IMR-90 (cell line): Measurements from ENCODE around the gene PTPRF. TPM values are rescaled to one million over a fixed set of nuclear protein-coding genes. Genes with fewer than 3 reads are reported as not detected.

Experiments used
- ATAC-seq: fragments of 200-7000 bp; cut with Tn5 transposase; 2 replicates; pipeline ENCODE4 v1.9.1; 2020; ENCODE audit warnings: low read depth, mild to moderate bottlenecking, moderate library complexity
- BruUV-seq: library from RNA; stranded (reverse); fragments of 400-500 nt; replicated peaks from 2 replicates; lab custom pipeline; 2021; lab: Mats Ljungman, UMichigan
- CTCF ChIA-PET: fragments of 300-600 bp; formaldehyde crosslinking; extraction: SDS; loops from one replicate; lab custom pipeline; 2021; ENCODE audit warnings: antibody characterized with exemption; lab: Yijun Ruan, JAX
- POLR2A ChIA-PET: fragments of 300-600 bp; sonication (Branson Sonifier 250); formaldehyde crosslinking; loops from one replicate; lab custom pipeline; 2022; ENCODE audit warnings: antibody characterized with exemption; ENCODE audit not compliant: unreplicated experiment; lab: Charles Lee
- DNase-seq: peaks from one replicate; pipeline ENCODE4 v3.0.0; 2013
- H2AFZ ChIP-seq: replicated peaks from 2 replicates; pipeline ENCODE3; 2013; ENCODE audit warnings: low read length, mild to moderate bottlenecking; ENCODE audit not compliant: poor library complexity
- H2AK5ac ChIP-seq: 2 replicates; pipeline ENCODE4 v1.6.1; 2013; ENCODE audit warnings: low read depth, low read length, inconsistent platforms
- H2AK9ac ChIP-seq: replicated peaks from 2 replicates; pipeline ENCODE3; 2013; ENCODE audit warnings: mild to moderate bottlenecking, low read depth, low read length, moderate library complexity; ENCODE audit not compliant: poor library complexity
- H2BK120ac ChIP-seq: 2 replicates; pipeline ENCODE4 v1.6.1; 2013; ENCODE audit warnings: low read depth, low read length, inconsistent platforms
- H2BK15ac ChIP-seq: 3 replicates; pipeline ENCODE4 v1.6.1; 2013; ENCODE audit warnings: low read depth, low read length, inconsistent platforms
- H2BK20ac ChIP-seq: 2 replicates; pipeline ENCODE4 v1.6.1; 2013; ENCODE audit warnings: low read depth, mild to moderate bottlenecking, inconsistent platforms, low read length, moderate library complexity
- H2BK5ac ChIP-seq: 2 replicates; pipeline ENCODE4 v1.6.1; 2013; ENCODE audit warnings: mild to moderate bottlenecking, low read depth, low read length, inconsistent platforms; ENCODE audit not compliant: poor library complexity, severe bottlenecking
- H3K14ac ChIP-seq: replicated peaks from 2 replicates; pipeline ENCODE4 v1.6.1; 2013; ENCODE audit warnings: low read depth, low read length, inconsistent platforms
- H3K18ac ChIP-seq: 2 replicates; pipeline ENCODE4 v1.6.1; 2013; ENCODE audit warnings: low read depth, low read length, control low read depth
- H3K23ac ChIP-seq: 2 replicates; pipeline ENCODE4 v1.6.1; 2013; ENCODE audit warnings: low read depth, low read length, inconsistent platforms
- H3K27ac ChIP-seq: 2 replicates; pipeline ENCODE4 v1.5.1; 2013; ENCODE audit warnings: mild to moderate bottlenecking, control low read depth, low read length; ENCODE audit not compliant: insufficient read depth
- H3K27me3 ChIP-seq: 2 replicates; pipeline ENCODE4 v1.6.1; 2013; ENCODE audit warnings: low read length; ENCODE audit not compliant: control insufficient read depth, insufficient read depth
- H3K36me3 ChIP-seq: 2 replicates; pipeline ENCODE4 v1.6.1; 2013; ENCODE audit warnings: low read length, mixed read lengths; ENCODE audit not compliant: control insufficient read depth, insufficient read depth
- H3K4ac ChIP-seq: 2 replicates; pipeline ENCODE4 v1.6.1; 2013; ENCODE audit warnings: low read depth, low read length, inconsistent platforms
- H3K4me1 ChIP-seq: 2 replicates; pipeline ENCODE4 v1.6.1; 2013; ENCODE audit warnings: low read length, mixed read lengths; ENCODE audit not compliant: control insufficient read depth, insufficient read depth
- H3K4me2 ChIP-seq: 2 replicates; pipeline ENCODE4 v1.6.1; 2013; ENCODE audit warnings: low read depth, mild to moderate bottlenecking, control low read depth, low read length, moderate library complexity
- H3K4me3 ChIP-seq: 2 replicates; pipeline ENCODE4 v1.5.1; 2013; ENCODE audit warnings: low read depth, mild to moderate bottlenecking, control low read depth, low read length, moderate library complexity; ENCODE audit not compliant: insufficient read depth
- H3K56ac ChIP-seq: 2 replicates; pipeline ENCODE4 v1.6.1; 2013; ENCODE audit warnings: low read length, inconsistent platforms; ENCODE audit not compliant: insufficient read depth; ENCODE audit errors: extremely low read depth
- H3K79me1 ChIP-seq, 2 experiments: 2 replicates each; pipeline ENCODE4 v1.6.1; 2013; ENCODE audit warnings: low read length in 2 of 2, inconsistent platforms in 1 of 2, low read depth in 1 of 2
- H3K9ac ChIP-seq: 2 replicates; pipeline ENCODE4 v1.6.1; 2013; ENCODE audit warnings: low read depth, low read length, control low read depth
- H3K9me1 ChIP-seq: 2 replicates; pipeline ENCODE4 v1.6.1; 2013; ENCODE audit warnings: low read length, inconsistent platforms; ENCODE audit not compliant: insufficient read depth
- H3K9me3 ChIP-seq: 2 replicates; pipeline ENCODE4 v1.6.1; 2013; ENCODE audit warnings: low read length; ENCODE audit not compliant: control insufficient read depth, insufficient read depth
- H4K20me1 ChIP-seq: 2 replicates; pipeline ENCODE4 v1.6.1; 2013; ENCODE audit warnings: low read length, inconsistent platforms; ENCODE audit not compliant: insufficient read depth
- H4K5ac ChIP-seq: 2 replicates; pipeline ENCODE4 v1.6.1; 2013; ENCODE audit warnings: mild to moderate bottlenecking, low read depth, low read length, control low read depth
- H4K8ac ChIP-seq, 2 experiments: 2 replicates each; pipeline ENCODE4 v1.6.1; 2013; ENCODE audit warnings: low read depth in 2 of 2, low read length in 2 of 2, control low read depth in 1 of 2, inconsistent platforms in 1 of 2
- H4K91ac ChIP-seq: 2 replicates; pipeline ENCODE4 v1.6.1; 2013; ENCODE audit warnings: low read depth, low read length, inconsistent platforms; ENCODE audit not compliant: insufficient read depth
- BHLHE40 ChIP-seq: fragments of 150-350 bp; IDR thresholded peaks from 2 replicates; pipeline ENCODE4 v1.6.1; 2016; ENCODE audit warnings: mild to moderate bottlenecking, low read depth, low read length
- CEBPB ChIP-seq: IDR thresholded peaks from 2 replicates; pipeline ENCODE4 v1.6.1; 2012; ENCODE audit warnings: low read depth, low read length, improper control_type of control experiment
- CHD1 ChIP-seq: IDR thresholded peaks from 2 replicates; pipeline ENCODE4 v1.6.1; 2012; ENCODE audit warnings: low read depth, low read length, improper control_type of control experiment
- FOS ChIP-seq: fragments of 150-350 bp; IDR thresholded peaks from 2 replicates; pipeline ENCODE4 v1.6.1; 2016; ENCODE audit warnings: low read depth, low read length
- MXI1 ChIP-seq: IDR thresholded peaks from 2 replicates; pipeline ENCODE4 v1.6.1; 2012; ENCODE audit warnings: low read depth, mild to moderate bottlenecking, low read length, moderate library complexity, borderline replicate concordance
- NFE2L2 ChIP-seq: fragments of 150-350 bp; IDR thresholded peaks from 2 replicates; pipeline ENCODE4 v1.6.1; 2016; ENCODE audit warnings: low read depth, mild to moderate bottlenecking, low read length
- POLR2A ChIP-seq: IDR thresholded peaks from 2 replicates; pipeline ENCODE4 v1.6.1; 2012; ENCODE audit warnings: mild to moderate bottlenecking, low read depth, low read length
- RCOR1 ChIP-seq: IDR thresholded peaks from 2 replicates; pipeline ENCODE4 v1.6.1; 2012; ENCODE audit warnings: mild to moderate bottlenecking, low read length, improper control_type of control experiment; ENCODE audit not compliant: insufficient replicate concordance
- RFX5 ChIP-seq: IDR thresholded peaks from 2 replicates; pipeline ENCODE4 v1.8.0; 2012; ENCODE audit warnings: low read depth, mild to moderate bottlenecking, low read length, moderate library complexity
- USF2 ChIP-seq: fragments of 150-350 bp; IDR thresholded peaks from 2 replicates; pipeline ENCODE4 v1.6.1; 2017; ENCODE audit warnings: mild to moderate bottlenecking, antibody characterized with exemption, low read length, low read depth
- WGBS, 2 experiments: methylation state at CpG; one replicate each; pipeline versions ENCODE4 v1.1.5 to v1.1.7; 2013; ENCODE audit warnings: missing lambda C conversion rate in 2 of 2; ENCODE audit not compliant: insufficient read length in 1 of 2; ENCODE audit errors: extremely low coverage in 2 of 2; 5-methylcytosine and 5-hydroxymethylcytosine counted together
- dilution Hi-C: fragments of 300-500 bp; cut with HindIII; formaldehyde crosslinking; loops from one replicate; pipeline ENCODE4 v1.14.3; 2018; ENCODE audit warnings: low sequenced_read_pairs; ENCODE audit not compliant: unreplicated experiment
- in situ Hi-C: fragments of 300-500 bp; cut with MboI; formaldehyde crosslinking; loops from 3 replicates; pipeline ENCODE4 v1.14.3; 2019; ENCODE audit warnings: low sequenced_read_pairs, inconsistent platforms, mixed read lengths
- intact Hi-C: fragments of 100-400 bp; cut with micrococcal nuclease; formaldehyde crosslinking; loops from 2 replicates; pipeline ENCODE4 v1.10.0; 2022
- polyA plus RNA-seq, 3 experiments: library from polyadenylated mRNA; depleted of rRNA; stranded (reverse); fragments of >200 nt; gene quantifications; 2 replicates each; pipeline ENCODE4 v1.2.3, GENCODE V29; 2012; ENCODE audit warnings: low replicate concordance in 1 of 3
- total RNA-seq: library from RNA; depleted of rRNA; stranded (reverse); fragments of >200 nt; gene quantifications from 2 replicates; pipeline ENCODE4 v1.2.3, GENCODE V29; 2012
- TF ChIP-seq, protein P1 (sequence below): conservative IDR thresholded peaks from 2 replicates; pipeline ENCODE4 v1.5.1; 2012; ENCODE audit warnings: mild to moderate bottlenecking, low read depth, low read length, improper control_type of control experiment

The PTPRF gene
- total and polyA plus RNA-seq, 2 of the 4 experiments (the other 2 are of a cell fraction) = 25.8 to 92.3 TPM

GRCh38 chr1:43545339-43545694 lies 14.6 kb downstream of the PTPRF start:
- Histone ChIP-seq H3K79me1 (peaks cover 35 to 92% of the 10 kb centered on the region in 2 experiments), H3K27ac (no peak overlapping the region), H2BK20ac (no peak overlapping the region), H4K8ac (no peak overlapping the region), H3K4ac (no peak overlapping the region), H2BK15ac (no peak overlapping the region), H2BK5ac (no peak overlapping the region), H3K9me3 (no peaks in the 10 kb centered on the region), H2AFZ (no peak overlapping the region), H4K5ac (no peak overlapping the region), H3K4me1 (peaks cover 4% of the 10 kb centered on the region; the same call in 1 of the 2 replicates), H2BK120ac (no peak overlapping the region), H3K4me3 (no peak overlapping the region), H2AK5ac (no peak overlapping the region), H3K4me2 (no peak overlapping the region), H3K14ac (no peak overlapping the region), H3K56ac (no peak overlapping the region), H3K27me3 (no peaks in the 10 kb centered on the region), H3K18ac (no peak overlapping the region), H2AK9ac (no peak overlapping the region), H3K23ac (no peak overlapping the region), H4K20me1 (peaks cover 63% of the 10 kb centered on the region), H3K9me1 (peaks cover 11% of the 10 kb centered on the region), H4K91ac (no peak overlapping the region), H3K36me3 (peaks cover 16% of the 10 kb centered on the region), H3K9ac (no peak overlapping the region)
- ATAC-seq = no peak
- no TSS peak for BruUV-seq
- TF ChIP-seq RCOR1 (no peak), CEBPB (no peak), BHLHE40 (no peak), MXI1 (no peak), NFE2L2 (no peak), USF2 (no peak), RFX5 (no peak), POLR2A (no peak), FOS (no peak), CHD1 (no peak)
- TF ChIP-seq, protein P1, sequence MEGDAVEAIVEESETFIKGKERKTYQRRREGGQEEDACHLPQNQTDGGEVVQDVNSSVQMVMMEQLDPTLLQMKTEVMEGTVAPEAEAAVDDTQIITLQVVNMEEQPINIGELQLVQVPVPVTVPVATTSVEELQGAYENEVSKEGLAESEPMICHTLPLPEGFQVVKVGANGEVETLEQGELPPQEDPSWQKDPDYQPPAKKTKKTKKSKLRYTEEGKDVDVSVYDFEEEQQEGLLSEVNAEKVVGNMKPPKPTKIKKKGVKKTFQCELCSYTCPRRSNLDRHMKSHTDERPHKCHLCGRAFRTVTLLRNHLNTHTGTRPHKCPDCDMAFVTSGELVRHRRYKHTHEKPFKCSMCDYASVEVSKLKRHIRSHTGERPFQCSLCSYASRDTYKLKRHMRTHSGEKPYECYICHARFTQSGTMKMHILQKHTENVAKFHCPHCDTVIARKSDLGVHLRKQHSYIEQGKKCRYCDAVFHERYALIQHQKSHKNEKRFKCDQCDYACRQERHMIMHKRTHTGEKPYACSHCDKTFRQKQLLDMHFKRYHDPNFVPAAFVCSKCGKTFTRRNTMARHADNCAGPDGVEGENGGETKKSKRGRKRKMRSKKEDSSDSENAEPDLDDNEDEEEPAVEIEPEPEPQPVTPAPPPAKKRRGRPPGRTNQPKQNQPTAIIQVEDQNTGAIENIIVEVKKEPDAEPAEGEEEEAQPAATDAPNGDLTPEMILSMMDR = no peak
- WGBS, 2 experiments = no CpG with 5 or more reads among the region's 12 CpGs
- no peak for DNase-seq
- intact Hi-C loops = no loop called here
- in situ Hi-C loops = loop anchor here (25.0 kb wide), 1 partner anchor 417 kb away; the partner anchor contains the start of genes ATP6V0B and DPH2
- ChIA-PET POLR2A (no interaction called here), CTCF (no interaction called here)
- dilution Hi-C loops = no loop called here
